GM19438 (cell line): ENCODE results near the gene DDN.

Source experiments
- ATAC-seq: cut with Tn5 transposase; IDR thresholded peaks from one replicate; pipeline ENCODE4 v1.9.1; 2021; ENCODE audit warnings: low read depth; ENCODE audit not compliant: unreplicated experiment

DDN gene

GRCh38 chr12:49032276-49032675 lies 33.1 kb upstream of the DDN start:
- no peak for ATAC-seq

DNA sequence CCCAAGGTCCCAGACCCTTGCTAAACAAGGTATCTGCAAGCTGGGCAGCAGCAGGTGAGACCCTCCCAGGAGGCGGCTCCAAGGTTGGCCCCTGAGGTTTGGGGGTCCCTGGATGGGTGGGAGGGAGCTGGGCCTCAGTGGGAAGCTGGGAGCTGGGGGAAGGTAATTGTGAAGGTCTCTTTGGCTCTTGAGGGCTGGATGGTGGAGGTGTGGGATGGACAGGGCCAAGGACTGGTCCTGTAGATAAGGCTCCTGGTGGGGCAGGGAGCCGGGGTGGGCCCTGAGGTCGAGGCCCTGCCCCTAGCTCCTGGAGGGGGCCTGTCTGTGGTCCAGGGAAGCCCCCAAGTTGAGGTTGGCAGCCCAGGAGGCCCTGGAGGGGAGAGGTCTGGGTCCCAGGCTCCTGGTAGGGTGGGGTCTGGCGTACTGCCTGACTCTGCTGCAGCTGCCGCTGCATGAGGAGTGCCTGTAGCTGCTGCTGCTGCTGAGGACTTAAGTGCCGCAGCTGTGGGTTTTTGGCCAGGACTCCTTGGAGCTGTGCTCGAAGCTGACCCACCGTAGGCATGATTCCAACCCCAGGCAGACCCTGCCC lies 32.5 kb upstream of the DDN start:
- no peak for ATAC-seq

- no peak for ATAC-seq
These were observed 31.8 kb upstream of the DDN start for GRCh38 chr12:49030714-49031572.

DNA sequence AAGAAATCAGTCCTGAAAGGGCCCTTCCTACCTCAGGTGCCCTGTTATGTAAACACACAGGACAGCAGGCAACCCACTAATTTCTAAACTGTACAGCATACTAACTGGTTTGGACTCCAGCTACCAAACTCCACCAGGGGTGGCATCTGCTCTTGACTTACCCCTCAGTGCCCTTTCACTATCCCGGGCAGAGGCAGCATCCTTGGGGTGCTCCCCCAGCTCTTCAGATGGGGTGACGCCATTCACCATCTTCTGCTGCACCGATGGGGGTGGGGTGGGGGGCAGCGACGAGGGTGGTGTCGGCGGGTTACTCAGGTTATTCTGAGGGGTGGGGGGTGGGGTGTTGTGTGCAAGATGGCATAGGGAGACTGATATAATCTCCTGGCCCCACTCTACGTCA lies 30.9 kb upstream of the DDN start:
- ATAC-seq: no peak

DNA sequence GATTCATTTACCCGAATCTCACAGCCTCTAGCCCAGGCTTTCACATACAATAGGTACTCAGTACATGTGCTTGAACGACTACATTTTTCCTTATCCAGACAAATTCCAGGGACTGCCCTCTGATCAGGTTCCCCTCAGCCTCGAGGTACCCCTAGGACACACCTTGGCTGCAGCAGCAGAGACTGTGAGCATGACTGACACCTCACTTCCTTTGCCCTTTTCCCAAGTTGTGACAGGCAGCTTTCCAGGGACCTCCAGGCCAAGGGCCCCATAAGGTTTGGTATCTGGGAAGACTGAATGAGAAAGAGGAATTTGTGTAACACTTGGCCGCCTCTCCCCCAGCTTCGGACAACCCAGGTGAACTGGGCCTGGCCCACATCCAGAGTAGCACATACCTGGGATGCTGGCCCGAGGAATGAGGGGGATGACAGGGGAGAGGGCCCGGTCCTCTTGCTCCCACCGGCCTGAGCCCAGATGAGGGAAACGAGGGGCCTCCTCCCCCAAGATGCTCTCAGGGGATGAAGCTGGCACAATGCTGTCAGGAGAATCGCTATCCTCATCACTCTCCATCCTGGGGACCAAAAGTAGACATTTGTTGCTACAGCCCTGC lies 29.6 kb upstream of the DDN start:
- ATAC-seq: no peak

DNA sequence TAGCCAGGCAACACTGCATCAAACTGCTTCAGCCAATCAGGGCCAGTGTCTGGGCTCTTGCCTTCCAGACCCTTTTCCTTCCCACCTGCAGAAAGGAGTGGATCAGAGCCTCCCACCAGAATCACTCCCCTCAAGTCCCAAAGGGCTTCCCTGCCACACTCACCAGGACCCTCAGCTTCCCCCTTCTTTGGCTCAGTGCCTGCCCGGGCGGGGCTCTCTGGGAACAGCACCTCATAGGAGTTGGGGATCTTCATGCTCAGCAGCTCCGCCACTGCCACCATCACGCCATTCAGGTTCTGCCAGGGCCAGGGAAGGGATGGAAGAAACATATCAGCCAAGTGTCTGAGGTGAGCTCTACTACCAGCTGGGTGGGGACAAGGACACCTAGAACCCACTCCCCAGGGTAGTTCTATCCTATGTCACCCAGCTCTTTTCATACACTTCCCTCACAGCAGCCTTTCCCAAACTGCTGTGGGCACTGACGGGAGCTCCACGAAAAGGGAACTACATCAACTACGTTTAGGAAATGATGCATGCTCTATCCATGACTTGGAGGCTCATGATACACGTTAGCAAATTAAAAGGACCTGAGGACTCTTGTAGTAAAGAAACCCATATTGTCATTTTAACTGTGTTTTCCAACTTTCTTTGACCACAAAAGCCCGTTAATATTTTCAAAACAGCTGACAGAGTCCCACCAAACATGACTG lies 28.8 kb upstream of the DDN start:
- ATAC-seq: no peak

DNA sequence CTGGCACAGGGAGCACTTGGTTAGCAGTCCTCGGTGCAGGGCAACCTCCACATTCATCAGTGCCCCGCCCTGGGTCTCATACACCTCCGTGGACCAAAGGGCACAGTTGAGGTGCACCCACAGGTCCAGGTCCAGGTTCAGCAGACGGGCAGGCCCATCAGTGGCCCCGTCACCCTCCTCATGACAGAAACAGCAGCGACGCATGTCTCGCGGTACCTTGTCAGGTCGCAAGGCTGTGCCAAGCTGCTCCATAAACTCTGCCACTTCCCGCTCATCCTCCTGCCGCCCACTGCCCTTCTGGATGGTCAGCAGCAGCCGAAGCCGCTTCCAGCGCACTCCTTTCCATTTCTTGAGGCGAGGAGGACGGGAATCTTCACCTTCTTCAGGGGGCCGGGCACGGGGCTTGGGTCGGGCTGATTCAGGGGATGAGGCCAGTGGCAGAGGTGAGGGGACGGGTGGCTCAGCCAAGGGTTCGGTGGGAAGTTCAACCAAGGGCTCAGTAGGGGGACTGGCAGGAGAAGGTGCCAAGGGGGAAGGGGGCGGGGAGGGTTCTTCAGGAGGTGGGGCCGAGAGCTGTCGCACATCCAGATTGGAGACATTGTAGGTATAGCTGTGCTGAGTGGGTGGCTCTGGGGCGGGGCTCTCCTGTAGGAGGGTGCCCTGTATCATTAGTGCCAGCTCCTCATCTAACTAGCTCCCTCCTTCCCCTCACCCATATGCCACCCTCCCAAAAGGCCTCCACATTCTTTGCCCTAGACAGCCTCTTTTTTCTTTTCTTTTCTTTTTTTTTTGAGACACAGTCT lies 27.7 kb upstream of the DDN start:
- no peak for ATAC-seq

GRCh38 chr12:49026101-49026500 lies 26.9 kb upstream of the DDN start:
- no peak for ATAC-seq

DNA sequence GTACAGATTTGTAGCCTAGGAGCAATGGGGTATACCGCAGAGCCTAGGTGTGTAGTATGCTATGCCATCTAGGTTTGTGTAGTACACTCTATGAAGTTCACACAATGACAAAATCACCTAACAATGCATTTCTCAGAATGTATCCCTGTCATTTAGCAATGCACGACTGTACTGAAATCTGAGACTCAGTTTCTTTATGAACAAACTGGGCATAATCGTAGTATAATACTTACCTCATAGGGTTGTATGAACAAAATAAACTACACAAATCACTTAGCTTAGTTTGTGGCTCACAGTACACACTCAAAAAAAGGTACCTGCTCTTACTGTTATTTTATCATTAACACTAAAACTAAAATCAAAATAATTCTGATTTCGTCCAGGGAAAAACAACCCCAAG lies 26.3 kb upstream of the DDN start:
- ATAC-seq: no peak

DNA sequence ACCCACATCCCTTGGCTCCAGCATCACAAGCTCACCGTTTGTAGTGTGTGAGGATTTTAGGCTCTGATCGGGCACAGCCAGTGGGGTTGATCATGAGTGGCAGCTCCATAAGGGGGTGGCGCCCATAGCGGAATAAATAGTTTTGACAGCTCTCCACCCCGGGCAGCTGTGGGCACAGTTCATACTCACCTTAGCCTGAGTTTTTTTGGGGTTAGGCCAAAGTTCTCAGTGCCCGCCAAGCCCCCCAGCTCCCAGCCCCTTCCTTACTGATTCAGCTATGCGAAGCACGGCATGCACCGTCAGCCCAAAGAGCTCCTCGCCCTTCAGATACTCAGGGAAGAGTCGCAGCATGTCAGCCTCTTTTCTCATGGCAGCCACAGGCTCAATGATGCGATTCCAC lies 25.4 kb upstream of the DDN start:
- ATAC-seq: no peak

- no peak for ATAC-seq
These were observed 24.6 kb upstream of the DDN start for GRCh38 chr12:49023812-49024211.

DNA sequence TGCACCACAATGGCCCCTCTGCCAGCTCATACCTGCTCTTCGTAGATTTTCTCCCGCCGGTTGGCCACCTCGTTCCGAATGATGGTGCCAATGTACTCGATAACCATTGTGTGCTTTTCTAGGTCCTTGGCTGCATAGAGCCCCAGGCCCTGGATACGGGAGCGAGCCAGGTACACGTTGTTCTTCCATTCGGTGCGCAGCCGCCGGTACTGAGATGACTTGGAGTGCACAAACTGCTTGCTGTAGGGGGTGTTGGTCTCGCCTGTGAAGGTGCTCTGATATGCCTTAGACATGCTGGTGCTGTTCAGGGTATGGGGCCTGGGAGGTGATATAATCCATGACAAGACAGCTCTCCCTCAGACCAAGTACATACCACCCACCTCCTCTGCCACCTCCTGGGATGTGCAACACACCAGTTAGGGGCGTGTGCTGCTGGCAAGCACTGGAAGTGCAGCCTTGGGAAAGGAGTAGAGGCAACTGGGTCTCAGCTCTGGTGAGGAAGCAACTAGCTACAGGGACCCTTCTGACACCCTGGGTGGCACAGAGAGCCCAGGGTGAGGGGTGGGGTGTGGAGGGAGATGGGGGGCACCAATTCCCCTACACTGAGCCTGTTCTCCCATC lies 23.5 kb upstream of the DDN start:
- ATAC-seq: no peak

DNA sequence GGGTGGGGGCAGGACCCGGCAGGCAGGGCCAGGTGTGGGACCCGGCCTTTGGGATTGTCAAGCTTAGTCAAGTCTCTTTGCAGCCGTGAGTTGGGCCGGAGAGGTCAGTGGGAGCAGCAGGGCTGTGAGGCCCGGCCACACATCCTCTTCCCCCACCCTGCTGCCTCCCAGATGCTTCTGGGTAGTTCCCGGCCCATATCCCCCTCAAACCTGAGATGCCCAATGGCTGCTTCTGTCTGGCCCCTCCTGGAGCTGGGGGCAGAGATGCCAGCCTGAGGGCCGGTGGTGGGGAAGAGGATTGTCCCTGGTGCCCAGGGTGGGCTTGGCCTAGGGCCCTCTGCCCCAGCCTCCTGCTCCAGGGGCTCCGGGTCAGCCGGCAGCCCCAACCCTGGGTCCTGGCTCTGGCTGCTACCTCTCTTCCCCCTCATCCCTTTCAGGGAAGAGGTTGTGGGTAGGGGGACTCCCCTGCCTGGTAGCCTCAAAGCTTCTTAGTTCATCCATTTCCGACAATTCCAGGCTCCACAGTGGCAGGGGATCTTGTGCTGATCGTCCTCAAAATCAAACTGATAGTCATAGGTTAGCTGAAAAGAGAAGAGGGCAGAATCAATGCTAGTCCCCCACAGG lies 22.2 kb upstream of the DDN start:
- no peak for ATAC-seq

DNA sequence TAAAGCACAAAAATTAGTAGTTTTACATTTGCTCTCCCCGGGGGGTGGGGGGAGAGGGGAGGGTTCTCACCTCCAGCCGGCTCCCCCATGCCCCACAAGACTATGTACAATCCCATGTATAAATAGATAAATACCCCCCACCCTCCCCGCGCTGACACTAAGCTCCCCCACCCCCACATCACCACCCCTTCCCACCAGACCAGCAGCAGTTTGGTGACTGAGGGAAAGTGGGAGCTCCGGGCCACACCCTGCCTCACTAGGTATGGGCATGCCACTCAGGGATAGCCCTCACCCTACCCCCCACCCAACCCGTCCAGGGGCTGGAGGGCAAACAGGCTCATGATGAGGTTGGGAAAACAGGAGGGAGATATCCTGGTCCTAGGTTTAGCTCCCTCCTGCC lies 21.3 kb upstream of the DDN start:
- no peak for ATAC-seq

- no peak for ATAC-seq
These were observed 20.5 kb upstream of the DDN start for GRCh38 chr12:49019443-49020324.

DNA sequence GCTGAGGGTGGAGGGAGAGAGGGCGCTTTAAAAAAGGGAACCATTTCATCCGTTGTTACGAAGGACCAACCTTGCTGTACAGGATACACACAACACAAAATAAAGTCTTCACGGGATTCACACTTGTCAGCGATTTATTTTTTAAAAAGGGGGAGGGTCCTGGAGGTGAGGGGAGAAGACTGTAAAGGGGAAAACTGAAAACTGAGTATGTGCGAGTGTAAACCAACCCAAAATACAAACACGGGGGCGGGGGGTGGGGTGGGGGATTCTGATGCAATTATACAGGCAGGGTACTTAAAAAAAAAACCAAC lies 19.9 kb upstream of the DDN start:
- ATAC-seq: no peak

DNA sequence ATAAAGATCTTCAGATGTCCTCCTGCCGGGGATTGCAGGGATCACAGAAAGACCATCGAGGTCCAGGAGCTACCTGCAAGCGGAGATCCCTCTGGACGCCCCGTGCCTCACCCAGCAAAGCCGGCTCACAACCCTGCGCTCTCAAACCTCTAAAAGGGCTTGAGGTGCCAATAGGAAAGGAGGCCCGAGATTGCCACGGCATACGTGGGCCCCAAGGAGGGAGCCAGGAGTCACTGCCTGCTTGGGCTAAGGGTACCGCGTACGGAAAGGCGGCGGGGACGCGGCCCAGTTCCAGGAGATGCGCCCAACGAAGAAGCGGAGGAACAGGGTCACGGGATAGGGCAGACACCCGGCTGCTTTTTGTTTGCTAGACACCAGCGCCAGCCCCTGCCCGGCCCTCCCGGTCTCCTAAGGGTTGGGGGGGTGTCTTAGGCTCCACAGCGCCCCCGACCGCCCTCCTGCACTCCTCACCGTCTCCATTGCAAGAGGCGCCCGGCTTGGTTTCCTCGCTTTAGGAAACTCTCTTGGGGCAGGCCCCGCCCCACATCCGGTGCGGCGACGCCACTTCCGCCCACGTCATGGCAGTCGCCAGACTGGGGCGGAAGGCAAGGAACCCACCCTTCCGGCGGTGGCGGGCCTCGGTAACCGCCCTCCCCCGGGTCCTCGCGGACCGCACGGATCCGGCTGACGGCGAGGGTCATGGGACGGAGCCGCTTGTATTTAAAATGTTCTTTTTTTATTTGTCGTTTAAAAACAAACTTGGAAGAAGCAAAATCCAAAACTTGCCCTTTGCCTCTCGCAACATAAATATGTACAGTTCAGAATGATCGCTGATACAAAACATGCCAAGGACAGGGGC lies 19.3 kb upstream of the DDN start, which contains the start of gene PRKAG1:
Gene PRKAG1 (minus strand): TSS at position 516 of the 859 bp plus-strand sequence. CDS start 36 bp downstream, at position 480.
- ATAC-seq: peak; percentile 85

- peak; percentile 16 for ATAC-seq
These were observed 18.7 kb upstream of the DDN start for GRCh38 chr12:49017891-49018260.
